HG03103 (cell line): ENCODE measurements around the gene ANKRD34A.

Experiments used
- ATAC-seq: cut with Tn5 transposase; IDR thresholded peaks from one replicate; pipeline ENCODE4 v1.9.1; 2021; ENCODE audit warnings: low read depth; ENCODE audit not compliant: unreplicated experiment

Gene ANKRD34A

GRCh38 chr1:145916745-145917144, 47.6 kb downstream of the ANKRD34A start:
- no peak for ATAC-seq

- ATAC-seq = no peak
These were observed 52.2 kb downstream of the ANKRD34A start for GRCh38 chr1:145912128-145912641.
